ENCODE data around the gene IL1RAP.

- TF ChIP-seq, protein P1, sequence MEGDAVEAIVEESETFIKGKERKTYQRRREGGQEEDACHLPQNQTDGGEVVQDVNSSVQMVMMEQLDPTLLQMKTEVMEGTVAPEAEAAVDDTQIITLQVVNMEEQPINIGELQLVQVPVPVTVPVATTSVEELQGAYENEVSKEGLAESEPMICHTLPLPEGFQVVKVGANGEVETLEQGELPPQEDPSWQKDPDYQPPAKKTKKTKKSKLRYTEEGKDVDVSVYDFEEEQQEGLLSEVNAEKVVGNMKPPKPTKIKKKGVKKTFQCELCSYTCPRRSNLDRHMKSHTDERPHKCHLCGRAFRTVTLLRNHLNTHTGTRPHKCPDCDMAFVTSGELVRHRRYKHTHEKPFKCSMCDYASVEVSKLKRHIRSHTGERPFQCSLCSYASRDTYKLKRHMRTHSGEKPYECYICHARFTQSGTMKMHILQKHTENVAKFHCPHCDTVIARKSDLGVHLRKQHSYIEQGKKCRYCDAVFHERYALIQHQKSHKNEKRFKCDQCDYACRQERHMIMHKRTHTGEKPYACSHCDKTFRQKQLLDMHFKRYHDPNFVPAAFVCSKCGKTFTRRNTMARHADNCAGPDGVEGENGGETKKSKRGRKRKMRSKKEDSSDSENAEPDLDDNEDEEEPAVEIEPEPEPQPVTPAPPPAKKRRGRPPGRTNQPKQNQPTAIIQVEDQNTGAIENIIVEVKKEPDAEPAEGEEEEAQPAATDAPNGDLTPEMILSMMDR (IDR thresholded peaks at IDR 0.05; ENCODE audit: poor library complexity): no peak
- no peak for TF ChIP-seq EZH2 (IDR thresholded peaks at IDR 0.05; ENCODE audit: borderline replicate concordance)
Observed at GRCh38 chr3:190539526-190539925, 25.6 kb downstream of the IL1RAP start.

Data from hepatocyte (in vitro differentiated cells).